K562 (cell line): ENCODE measurements around the gene CD46. TPM values are rescaled to one million over a fixed set of nuclear protein-coding genes. Genes with fewer than 3 reads are reported as not detected.

Source experiments
- ERF ChIP-seq: fragments of 450-650 bp; formaldehyde crosslinking; IDR thresholded peaks from 2 replicates; pipeline ENCODE4 v1.4.0; 2020; ENCODE audit warnings: mild to moderate bottlenecking, mixed read lengths
- FUS ChIP-seq: fragments of 200-400 bp; formaldehyde crosslinking; optimal IDR thresholded peaks from 2 replicates; pipeline ENCODE3; 2017; ENCODE audit warnings: low read depth, low read length
- GTF2F1 ChIP-seq: IDR thresholded peaks from 2 replicates; pipeline ENCODE4 v1.6.1; 2011; ENCODE audit warnings: low read depth, low read length, improper control_type of control experiment
- KLF6 ChIP-seq: fragments of 250-450 bp; sonication (Bioruptor Pico); IDR thresholded peaks from 2 replicates; pipeline ENCODE4 v1.4.0; 2020; ENCODE audit warnings: mild to moderate bottlenecking, moderate library complexity, borderline replicate concordance
- MEF2D ChIP-seq: conservative IDR thresholded peaks from 2 replicates; pipeline ENCODE4 v1.6.1; 2016; ENCODE audit warnings: low read depth, missing genetic modification characterization, missing compliant biosample characterization
- MGA ChIP-seq: fragments of 450-650 bp; IDR thresholded peaks from 2 replicates; pipeline ENCODE4 v1.6.1; 2016; ENCODE audit warnings: mild to moderate bottlenecking, moderate library complexity
- NFE2L1 ChIP-seq: fragments of 450-650 bp; IDR thresholded peaks from 2 replicates; pipeline ENCODE4 v1.6.1; 2016; ENCODE audit warnings: missing genetic modification characterization, low read depth, mild to moderate bottlenecking, missing compliant biosample characterization, moderate library complexity, borderline replicate concordance
- PTRF ChIP-seq: fragments of 450-650 bp; IDR thresholded peaks from 2 replicates; pipeline ENCODE4 v1.6.1; 2016; ENCODE audit warnings: mild to moderate bottlenecking, missing genetic modification characterization, missing compliant biosample characterization
- STAT5B ChIP-seq: fragments of 250-450 bp; sonication (Bioruptor Pico); IDR thresholded peaks from 2 replicates; pipeline ENCODE4 v1.8.0; 2021; ENCODE audit warnings: mild to moderate bottlenecking, inconsistent platforms
- TEAD1 ChIP-seq, 2 experiments: fragments of 450-650 bp in 1 of 2; sonication (generic) in 1 of 2; formaldehyde crosslinking; IDR thresholded peaks; 2 replicates each; pipeline versions ENCODE4 v1.4.0 to v1.8.0; 2020 to 2022; ENCODE audit warnings: mild to moderate bottlenecking in 2 of 2, missing genetic modification reagents in 1 of 2
- TFAM ChIP-seq: fragments of 250-450 bp; sonication (Bioruptor Pico); conservative IDR thresholded peaks from 2 replicates; pipeline ENCODE4 v1.5.0; 2021; ENCODE audit warnings: mild to moderate bottlenecking, moderate library complexity
- ZNF311 ChIP-seq: fragments of 250-450 bp; sonication (Bioruptor Pico); IDR thresholded peaks from 2 replicates; pipeline ENCODE4 v1.4.0; 2020; ENCODE audit warnings: mild to moderate bottlenecking, moderate library complexity
- ZNF766 ChIP-seq: fragments of 200-800 bp; sonication (Bioruptor generic); conservative IDR thresholded peaks from 2 replicates; pipeline ENCODE4 v1.6.1; 2016; ENCODE audit warnings: missing genetic modification characterization, missing compliant biosample characterization
- ZNF77 ChIP-seq: fragments of 250-450 bp; sonication (Bioruptor Pico); IDR thresholded peaks from 2 replicates; pipeline ENCODE4 v1.5.0; 2020
- polyA plus RNA-seq, 8 experiments: library from polyadenylated mRNA; depleted of rRNA in 4 of 8; stranded (reverse) in 5 of 8; unstranded in 3 of 8; fragments of >200 nt; fragmentation: Nextera tagmentation in 2 of 8; fragmentation: Illumina TruSeq in 1 of 8; extraction: Ambion mirVana in 2 of 8; extraction: Trizol in 1 of 8; gene quantifications; 2 replicates each; pipeline versions ENCODE4 v1.2.1 to v1.2.3, GENCODE V29; 2011 to 2014; ENCODE audit warnings: inconsistent platforms in 1 of 8, missing spikeins in 1 of 8
- total RNA-seq, 7 experiments: library from RNA; depleted of rRNA in 6 of 7; stranded (reverse); fragments of >200 nt in 6 of 7; fragmentation: Illumina TruSeq in 2 of 7; extraction: Trizol in 2 of 7; gene quantifications; 2 replicates each; pipeline versions ENCODE4 v1.2.1 to v1.2.3, GENCODE V29; 2011 to 2021; ENCODE audit warnings: low replicate concordance in 1 of 7
- TF ChIP-seq, protein P1 (sequence below), 2 experiments: fragments of 200-800 bp in 1 of 2; sonication (Bioruptor generic) in 1 of 2; sonication (generic) in 1 of 2; formaldehyde crosslinking in 1 of 2; IDR thresholded peaks in 1 of 2; conservative IDR thresholded peaks in 1 of 2; 2 replicates each; pipeline versions ENCODE4 v1.5.0 to v1.6.1; 2016 to 2020; ENCODE audit warnings: missing compliant biosample characterization in 1 of 2, missing genetic modification characterization in 1 of 2, missing genetic modification reagents in 1 of 2

The CD46 gene
- total and polyA plus RNA-seq, 9 of the 15 experiments (the other 6 are each of a cell fraction or from before 2014, with no cell fraction given), result 87.9 to 374 (median 156) TPM

DNA sequence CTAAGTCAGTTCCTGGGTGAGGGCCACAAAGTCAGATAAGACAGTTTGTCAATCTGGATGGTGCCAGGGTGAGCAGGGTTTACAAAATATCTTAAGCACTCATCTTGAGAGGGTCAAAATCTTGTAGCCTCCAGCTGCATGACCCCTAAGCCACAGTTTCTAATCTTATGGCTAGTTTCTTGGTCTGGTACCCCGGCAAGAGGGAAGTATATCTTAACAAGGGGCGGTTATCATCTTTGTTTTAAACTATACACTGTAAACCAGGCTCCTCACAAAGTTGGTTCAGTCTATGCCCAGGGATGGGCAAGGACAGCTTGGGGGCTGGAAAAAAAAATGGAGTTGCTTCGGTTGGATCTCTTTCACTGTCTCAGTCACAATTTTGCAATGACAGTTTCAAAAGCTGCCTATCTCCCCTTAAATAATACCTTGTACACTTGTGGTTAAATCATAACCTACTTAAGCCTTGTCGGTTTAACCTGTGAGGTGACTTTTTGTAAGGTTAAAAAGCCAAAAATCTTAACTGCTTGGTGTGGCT is 7.8 kb upstream of the CD46 start (continued):
- TF ChIP-seq MGA (no peak), TEAD1 (CRISPR knock-in tag; IDR thresholded peaks at IDR 0.05) (no peak), STAT5B (CRISPR knock-in tag) (no peak), ZNF766 (CRISPR knock-in tag) (0 out of 2 replicates have a peak, but pooled peaks have one; percentile 63), ERF (CRISPR knock-in tag) (0 out of 2 replicates have a peak, but pooled peaks have one; percentile 61), ZNF77 (CRISPR knock-in tag) (no peak), NFE2L1 (tag) (peak; percentile 37; the same call in 1 of the 2 replicates), TFAM (CRISPR knock-in tag) (no peak), KLF6 (CRISPR knock-in tag) (0 out of 2 replicates have a peak, but pooled peaks have one; percentile 49), GTF2F1 (no peak), ZNF311 (CRISPR knock-in tag) (peak; percentile 91), PTRF (tag) (peak; percentile 79), MEF2D (tag) (0 out of 2 replicates have a peak, but pooled peaks have one; percentile 20), FUS (no peak)
- TF ChIP-seq, protein P1, sequence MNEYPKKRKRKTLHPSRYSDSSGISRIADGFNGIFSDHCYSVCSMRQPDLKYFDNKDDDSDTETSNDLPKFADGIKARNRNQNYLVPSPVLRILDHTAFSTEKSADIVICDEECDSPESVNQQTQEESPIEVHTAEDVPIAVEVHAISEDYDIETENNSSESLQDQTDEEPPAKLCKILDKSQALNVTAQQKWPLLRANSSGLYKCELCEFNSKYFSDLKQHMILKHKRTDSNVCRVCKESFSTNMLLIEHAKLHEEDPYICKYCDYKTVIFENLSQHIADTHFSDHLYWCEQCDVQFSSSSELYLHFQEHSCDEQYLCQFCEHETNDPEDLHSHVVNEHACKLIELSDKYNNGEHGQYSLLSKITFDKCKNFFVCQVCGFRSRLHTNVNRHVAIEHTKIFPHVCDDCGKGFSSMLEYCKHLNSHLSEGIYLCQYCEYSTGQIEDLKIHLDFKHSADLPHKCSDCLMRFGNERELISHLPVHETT (CRISPR knock-in tag; conservative IDR thresholded peaks at IDR 0.05 in 1 of 2, IDR thresholded peaks at IDR 0.05 in 1 of 2), result peak in 1 of 2 experiments; percentile 82; a peak in 2 of 4 replicates
